ENCODE measurements around the gene PIK3R2.
"Not testable (repeated sequence)": the region's sequence is repeated elsewhere in the genome, so short reads cannot be mapped to it uniquely, and the experiment has no call there.

PIK3R2 gene

DNA sequence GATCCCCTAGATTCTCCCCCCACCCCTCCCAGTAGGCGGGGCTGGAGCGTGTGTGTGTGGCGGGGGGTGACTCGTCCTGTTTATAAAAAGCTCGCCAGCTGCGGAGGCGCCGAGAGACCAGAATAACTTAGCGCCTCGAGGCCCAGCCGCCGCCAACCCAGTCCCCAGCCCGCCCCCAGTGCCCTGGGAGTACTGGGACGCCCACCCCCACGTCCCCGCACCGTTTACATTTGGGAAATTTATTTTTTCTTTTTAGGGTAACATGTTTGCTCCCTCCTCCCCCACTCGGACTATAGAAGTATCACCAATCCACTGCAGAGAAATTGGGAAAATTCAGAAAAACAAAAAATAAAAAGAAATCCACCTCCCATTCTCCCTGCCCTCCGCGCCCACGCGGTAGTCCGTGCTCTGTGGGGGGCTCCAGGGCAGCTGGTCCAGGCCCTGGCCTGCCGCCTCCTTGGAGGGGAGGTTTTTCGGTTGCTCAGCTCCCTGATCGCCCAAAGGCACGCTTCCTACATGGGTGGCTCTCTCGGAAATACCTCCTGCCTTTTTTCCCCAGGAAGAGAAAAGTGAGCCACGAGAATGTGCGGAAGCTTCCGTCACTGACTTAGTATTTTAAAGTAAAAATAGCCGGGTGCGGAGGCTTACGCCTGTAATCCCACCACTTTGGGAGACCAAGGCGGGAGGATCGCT lies 52.4 kb downstream of the PIK3R2 start:
- peak; percentile 51 for DNase-seq

DNA sequence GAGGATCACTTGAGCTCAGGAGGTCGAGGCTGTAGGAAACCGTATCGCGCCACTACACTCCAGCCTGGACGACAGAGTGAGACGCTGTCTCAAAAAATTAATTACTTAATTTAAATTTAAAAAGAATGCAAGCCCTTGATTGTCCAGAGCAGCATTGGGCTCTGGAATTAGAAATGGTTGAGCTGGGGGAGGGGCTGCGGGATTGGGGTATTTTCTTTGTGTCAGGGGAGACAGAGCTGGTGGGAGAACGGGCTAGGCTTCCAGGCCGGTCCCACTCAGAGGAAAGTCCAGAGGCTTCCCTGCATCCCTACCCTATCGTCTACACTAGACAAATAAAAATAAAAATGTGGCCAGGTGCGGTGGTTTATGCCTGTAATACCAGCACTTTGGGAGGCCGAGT lies 53.1 kb downstream of the PIK3R2 start:
- no peak for DNase-seq

DNA sequence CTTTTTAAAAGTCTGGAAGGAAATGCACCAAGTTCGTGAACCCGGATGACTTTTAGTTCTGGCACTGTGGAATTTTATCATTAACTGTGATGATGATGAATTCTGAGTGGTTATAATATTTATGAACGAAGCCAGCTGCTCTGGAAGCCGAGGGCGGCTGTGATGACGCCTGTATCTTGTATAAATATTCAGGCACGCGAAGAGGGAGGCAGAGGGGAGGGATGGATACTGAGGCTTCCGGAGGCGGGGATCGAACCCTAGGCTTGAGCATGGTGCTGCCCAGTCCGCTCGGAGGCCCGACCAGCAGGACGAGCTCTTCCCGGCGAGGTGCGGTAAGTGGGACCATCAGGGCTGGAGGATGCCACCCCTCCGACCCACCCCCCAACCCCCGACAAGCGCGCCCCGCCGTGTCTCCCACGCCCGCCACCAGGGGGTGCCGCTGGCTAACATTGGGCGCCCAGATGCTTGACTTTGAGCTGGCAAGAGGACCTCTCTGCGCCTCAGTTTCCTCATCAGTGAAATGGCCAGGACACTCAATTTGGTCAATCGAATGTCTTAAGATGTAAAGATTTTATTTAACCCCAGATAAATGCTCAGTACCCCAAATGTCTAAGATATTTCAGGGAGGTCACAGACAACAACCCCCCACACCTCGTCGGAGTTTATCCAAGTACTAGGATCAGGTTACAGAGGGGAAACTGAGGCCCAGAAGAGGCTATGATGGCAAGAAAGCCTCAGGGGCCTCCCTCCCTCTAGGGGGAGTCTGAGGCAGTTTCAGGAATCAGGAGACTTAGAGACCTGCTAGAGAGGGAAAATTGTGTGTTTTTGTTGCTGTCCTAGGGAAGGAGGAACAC lies 55.4 kb downstream of the PIK3R2 start:
- DNase-seq = peak; percentile 16

DNA sequence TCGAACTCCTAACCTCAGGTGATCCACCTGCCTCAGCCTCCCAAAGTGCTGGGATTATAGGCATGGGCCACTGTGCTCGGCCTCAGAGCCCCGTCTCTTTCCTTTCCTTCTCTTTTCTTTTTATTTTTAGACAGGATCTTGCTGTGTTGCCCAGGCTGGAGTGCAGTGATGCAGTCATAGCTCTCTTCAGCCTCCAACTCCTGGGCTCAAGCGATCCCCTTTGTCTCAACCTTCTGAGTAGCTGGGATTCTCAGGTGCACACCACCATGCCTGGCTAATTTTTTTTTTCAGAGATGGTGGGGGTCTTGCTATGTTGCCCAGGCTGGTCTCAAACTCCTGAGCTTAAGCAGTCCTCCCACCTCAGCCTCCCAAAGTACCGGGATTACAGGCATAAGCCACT lies 56.9 kb downstream of the PIK3R2 start:
- DNase-seq = not testable (repeated sequence)

DNA sequence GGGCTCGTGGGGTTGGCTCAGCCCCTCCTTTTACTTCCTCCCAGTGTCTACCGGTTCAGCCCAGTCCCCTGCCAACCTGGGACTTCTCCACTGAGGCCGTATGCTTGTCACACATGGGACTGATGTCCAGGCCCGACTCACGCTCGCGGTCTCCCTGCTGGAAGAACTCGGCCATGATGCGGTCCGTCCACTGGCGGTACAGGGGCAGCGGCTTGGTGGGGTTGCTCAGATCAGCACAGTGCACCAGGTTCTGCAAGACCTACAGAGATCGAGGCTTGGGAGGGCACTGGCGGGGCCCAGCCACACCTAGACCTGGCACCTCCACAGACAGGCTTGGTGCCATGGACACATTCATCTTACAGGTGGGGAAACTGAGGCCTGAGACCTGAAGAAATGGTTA lies 58.7 kb downstream of the PIK3R2 start:
- DNase-seq = no peak

DNA sequence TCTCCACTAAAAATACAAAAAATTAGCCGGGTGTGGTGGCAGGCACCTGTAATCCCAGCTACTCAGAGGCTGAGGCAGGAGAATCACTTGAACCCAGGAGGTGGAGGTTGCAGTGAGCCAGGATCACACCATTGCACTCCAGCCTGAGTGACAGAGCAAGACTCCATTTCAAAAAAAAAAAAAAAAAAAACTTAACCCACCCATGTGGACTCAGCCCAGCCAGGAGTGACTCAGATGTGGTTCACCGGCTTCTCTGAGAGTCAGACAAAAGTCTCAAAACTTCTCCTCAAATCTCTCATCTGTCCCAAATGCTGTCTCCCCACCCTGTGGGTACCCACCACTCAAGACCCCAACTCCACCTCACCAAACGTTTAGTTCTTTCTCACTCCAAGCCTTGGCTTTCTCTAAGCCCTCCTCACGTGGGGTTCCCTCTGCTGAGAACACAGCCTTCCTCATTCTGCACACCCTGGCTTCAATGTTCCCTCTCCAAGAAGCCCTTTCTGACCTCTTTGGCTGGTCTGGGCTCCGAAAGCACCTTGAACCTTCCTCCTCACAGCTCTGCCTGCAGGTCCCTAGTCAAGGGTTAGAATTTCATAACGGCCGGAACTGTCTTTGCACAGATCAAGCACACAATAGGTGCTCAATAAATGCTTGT lies 61.9 kb downstream of the PIK3R2 start:
- no peak for DNase-seq

DNA sequence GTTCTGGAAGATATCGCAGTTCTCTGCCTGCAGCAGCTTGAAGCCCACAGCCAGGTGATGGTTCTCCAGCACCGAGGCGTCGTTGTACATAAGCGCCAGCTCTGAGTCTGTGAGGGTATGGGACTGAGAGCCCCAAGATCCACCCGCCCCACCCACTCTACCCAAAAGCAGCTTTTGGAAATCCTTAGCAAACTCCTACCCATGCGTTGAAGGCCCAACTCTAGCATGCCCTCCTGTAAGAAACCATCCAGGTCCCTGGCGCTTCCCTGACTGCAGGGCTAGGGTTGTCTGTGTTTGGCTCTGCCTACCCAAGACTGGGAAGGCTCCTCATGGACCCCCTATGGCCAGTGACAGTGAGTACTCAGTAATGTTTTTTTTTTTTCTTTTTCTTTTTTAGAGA lies 63.8 kb downstream of the PIK3R2 start:
- DNase-seq = no peak

DNA sequence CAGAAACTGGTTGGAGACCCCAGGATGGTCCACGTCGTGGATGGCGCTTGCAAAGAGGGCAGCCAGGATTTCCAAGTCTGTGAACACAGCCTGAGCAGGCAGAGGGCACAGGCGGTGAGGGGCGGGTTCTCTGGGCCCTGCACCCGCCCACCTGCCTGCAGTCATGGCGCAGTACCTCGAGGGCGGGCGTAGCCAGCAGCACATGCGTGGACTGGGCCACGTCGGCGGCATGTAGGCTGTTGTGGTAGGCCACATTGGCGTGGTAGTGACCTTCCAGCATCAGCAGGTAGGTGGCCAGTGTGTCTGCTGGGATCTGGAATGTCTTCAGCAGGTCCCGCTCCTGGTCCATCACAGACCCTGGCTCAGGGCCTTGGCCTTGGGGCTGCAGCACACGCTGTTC lies 65.2 kb downstream of the PIK3R2 start:
- no peak for DNase-seq

DNA sequence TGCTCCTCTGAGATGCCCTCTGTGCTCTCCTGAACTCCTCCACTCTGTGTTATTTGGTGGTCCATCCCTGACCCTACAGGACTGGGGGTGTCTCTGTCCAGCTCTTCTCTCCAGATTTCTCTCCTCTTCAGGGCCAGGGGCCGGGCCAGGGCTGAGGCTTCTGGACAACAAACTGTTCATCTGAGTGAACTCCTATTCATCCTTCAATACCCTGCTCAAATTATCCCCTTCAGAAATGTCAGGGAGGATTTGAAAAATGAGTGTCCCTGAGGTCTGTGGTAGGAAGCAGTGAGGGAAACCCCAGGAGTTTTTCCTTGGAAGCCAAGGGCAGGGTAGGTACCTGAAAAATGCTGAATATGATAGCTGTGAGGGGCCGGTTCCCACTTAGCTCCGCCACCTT lies 65.6 kb downstream of the PIK3R2 start:
- no peak for DNase-seq
